ENCODE measurements around the gene RIIAD1.
"Not testable (repeated sequence)": the region's sequence is repeated elsewhere in the genome, so short reads cannot be mapped to it uniquely, and the experiment has no call there.

RIIAD1 gene, protein sequence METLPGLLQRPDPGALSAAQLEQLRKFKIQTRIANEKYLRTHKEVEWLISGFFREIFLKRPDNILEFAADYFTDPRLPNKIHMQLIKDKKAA

DNA sequence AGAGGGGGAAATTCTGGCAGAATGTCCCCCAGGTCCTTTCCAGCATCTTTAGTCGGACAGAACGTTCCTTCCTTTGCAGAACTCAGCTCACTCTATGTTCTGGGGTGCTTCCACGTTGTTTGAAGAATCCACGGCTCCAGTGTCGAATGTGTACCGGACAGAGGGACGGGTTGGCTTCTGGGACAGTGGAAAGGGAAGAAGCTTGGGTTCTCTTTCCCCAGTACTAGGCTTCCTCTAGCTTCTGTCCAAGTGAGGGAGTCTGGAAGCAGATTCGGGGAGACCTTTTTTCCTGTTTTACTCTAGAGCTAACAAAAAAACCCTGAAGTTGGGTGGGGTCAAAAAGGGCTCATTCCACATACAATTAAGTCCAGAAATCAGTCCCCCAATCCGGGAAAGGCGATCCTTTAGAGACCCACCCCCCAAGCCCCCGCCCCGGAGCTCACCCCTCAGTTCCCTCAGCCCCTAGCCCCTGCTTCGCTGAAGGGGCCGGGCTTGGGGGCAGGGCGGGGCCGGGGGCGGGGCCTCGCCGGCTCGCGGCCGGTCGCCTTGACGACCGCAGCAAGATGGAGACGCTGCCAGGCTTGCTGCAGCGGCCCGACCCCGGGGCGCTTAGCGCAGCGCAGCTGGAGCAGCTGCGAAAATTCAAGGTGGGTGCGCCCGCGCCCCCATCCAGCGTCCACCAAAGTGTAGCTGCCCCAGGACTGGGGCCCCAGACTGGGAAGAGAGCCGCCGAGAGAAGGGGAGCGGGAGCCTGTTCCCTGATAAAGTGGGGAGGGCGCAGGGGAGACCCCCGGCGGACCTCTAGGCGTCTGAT lies at the start of gene RIIAD1:
Gene RIIAD1 (plus strand): TSS at position 549 of the 814 bp plus-strand sequence. CDS start 15 bp downstream, at position 564.
- peak in 2 of 3 experiments; percentile 13 to 18 for DNase-seq (ENCODE audit: low read depth in 3 of 3)

DNA sequence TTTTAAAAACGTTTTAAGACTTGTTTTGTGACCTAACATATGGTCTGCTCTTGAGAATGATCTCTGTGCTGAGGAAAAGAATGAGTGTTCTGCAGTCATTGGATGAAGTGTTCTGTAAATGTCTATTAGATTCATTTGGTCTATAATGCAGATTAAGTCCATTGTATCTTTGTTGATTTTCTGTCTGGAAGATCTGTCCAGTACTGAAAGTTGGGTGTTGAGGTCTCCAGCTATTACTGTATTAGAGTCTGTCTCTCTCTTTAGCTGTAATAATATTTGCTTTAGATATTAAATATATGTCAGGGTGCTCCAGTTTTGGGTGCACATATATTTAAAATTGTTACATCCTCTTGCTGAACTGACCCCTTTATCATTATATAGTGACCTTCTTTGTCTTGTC lies 47.9 kb upstream of the RIIAD1 start:
- no peak for DNase-seq (ENCODE audit: low read depth in 3 of 3)

DNA sequence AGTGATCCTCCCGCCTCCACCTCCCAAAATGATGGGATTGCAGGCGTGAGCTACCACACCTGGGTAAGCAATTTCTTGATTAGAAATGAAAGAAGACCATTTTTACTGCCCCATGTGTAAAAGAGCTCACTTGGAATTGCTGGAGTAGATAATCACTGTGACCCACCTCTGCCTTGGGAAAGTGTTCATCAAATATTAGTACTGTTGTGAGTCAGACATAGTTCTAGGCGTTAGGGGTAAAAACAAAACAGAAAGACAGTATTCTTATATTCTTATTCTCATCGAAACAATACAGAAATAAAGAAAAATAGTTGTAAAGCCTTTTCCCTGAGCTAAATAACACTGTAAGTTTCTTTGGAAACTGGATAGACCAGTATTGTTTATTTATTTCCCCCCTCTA lies 40.9 kb upstream of the RIIAD1 start:
- DNase-seq (ENCODE audit: low read depth in 3 of 3), result no peak

DNA sequence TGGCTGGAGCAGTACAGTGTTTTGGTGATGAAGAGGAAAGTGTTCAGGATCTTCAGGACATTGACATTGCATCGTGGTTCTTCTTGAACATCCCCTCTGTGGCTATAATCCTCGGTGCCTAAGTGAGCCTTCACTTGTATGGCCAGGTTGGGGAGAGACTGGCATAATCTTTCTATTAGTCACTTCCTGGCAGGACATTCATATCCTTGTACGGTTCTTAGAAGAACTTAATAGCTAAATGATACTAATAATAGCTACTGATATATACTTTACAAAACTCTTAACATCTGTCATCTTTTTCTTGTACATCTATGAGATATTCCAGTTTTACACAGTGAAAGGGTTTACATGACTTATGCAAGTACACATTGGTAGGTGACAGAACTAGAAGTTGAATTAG lies 40.5 kb upstream of the RIIAD1 start:
- no peak for DNase-seq (ENCODE audit: low read depth in 3 of 3)

DNA sequence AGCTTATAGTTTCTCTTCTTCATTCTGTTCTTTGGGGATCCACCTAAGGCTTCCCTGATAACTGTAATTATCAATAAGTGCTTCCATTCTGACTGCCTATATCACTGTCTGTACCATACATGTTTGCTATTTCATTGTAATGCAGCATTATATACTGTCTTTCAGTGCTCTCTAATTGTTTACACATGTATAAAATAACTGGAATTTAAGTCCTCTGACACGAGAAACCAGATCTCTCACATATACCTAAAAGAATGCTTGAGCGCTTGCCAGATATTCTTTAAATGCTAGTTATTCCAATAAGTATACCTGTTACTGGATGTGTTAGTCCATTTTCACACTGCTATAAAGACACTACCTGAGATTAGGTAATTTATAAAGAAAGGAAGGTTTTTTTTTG lies 39.4 kb upstream of the RIIAD1 start:
- no peak for DNase-seq (ENCODE audit: low read depth in 3 of 3)

DNA sequence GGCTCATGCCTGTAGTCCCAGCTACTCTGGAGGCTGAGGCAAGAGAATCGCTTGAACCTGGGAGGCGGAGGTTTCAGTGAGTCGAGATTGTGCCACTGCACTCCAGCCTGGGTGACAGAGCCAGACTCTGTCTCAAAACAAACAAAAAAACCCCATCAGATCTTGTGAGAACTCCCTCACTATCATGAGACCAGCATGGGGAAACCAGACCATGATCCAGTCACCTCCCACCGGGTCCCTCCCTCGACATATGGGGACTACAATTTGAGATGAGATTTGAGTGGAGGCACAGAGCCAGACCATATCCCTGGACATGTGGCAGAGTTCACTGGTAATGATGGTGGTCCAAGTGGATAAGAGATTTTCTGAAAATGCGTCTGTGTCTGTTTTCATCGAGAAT lies 38.4 kb upstream of the RIIAD1 start:
- DNase-seq (ENCODE audit: low read depth in 3 of 3), result not testable (repeated sequence)

DNA sequence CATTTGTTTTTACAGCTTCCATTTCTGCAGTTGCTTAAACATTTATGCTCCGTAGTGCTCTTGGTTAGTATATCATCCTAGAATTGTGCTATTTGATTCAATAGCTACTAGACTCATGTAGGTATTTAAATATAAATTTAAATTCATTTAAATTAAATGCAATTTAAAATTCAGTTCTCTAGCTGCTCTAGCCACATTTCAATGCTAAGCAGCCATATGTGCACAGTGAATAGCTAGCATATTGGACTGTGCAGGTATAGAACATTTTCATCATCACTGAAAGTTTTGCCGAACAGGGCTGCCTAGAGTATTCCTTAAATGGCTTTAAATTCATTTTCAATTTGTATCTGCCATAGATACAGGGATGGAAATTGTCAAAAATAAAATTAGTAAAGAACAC lies 37.2 kb upstream of the RIIAD1 start:
- no peak for DNase-seq (ENCODE audit: low read depth in 3 of 3)

DNA sequence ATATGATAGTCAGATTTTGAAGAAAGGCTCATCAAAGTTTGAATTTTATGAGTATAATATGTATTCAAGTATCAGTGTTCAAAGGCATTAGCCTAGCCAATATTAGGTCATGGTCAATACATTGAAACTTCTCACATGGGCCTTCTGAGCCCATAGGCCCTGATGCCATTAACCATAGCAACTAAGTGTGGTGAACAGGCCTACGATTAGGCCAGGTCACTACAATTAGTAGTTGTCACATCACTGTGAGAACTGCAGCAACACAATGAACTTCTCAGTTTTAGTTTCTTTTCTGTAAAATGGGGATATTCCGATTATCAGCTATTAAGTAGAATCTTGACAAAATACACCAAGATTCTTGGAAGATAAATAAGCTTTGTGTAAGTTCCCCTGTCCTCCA lies 34.8 kb upstream of the RIIAD1 start:
- DNase-seq (ENCODE audit: low read depth in 3 of 3), result no peak

DNA sequence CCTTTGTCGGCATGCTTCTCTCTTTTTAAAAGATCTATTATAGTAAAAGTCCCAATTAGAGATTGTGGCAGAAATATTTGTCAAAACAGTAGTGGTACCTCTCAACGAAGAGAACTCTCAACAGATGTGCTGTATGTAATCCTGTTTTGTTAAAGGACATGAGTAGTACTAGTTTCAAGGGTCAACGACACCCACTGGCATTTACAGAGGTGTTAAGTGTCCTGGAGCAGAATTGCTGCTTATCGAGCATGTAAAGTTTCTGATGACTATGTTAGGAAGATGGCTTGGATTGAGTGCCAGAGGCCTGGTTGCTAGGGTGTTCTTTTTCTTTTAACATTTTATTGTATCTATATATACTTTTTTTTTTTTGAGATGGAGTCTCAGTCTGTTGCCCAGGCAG lies 31.8 kb upstream of the RIIAD1 start:
- no peak for DNase-seq (ENCODE audit: low read depth in 3 of 3)

DNA sequence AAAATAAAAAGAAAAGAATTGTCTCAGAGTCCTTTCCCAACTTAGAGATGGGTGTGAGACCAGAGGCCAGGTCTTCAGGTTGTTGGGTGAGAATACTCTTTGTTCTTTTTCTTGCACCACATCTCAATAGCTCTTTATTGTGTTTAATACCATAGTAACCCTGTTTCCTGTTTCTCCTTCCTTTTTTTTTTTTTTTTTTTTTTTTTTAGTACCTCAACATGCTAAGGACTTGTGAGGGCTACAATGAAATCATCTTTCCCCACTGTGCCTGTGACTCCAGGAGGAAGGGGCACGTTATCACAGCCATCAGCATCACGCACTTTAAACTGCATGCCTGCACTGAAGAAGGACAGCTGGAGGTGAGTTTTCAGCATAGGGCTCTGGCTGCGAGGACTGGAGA lies 29.1 kb upstream of the RIIAD1 start:
- no peak for DNase-seq (ENCODE audit: low read depth in 3 of 3)

DNA sequence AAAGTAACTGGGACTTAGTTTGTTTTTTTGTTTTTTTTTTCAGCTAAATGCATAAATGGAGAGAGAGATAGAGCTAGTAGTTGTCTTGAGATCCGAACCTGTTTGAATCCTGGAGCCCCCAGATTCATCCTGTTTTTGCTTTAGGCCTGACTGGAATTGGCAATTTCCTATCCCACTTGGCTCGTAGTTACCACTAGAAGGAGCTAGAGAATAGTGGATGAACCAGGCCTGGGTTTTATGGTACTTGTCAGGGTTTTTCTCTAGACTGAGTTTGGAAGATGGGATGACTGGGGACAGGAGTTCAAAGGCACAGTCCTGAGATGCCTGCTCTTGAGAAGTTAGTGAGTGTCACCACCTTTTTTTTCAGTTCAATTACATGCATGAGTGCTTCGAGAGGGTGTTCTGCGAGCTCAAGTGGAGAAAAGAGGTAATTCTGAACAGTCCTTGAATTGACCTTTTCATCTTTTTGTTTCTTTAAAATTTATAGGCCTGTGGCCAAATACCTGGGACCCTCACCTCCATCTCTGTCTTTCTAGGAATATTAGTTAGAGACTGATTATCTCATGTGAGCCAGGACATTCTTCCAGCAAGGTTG lies 28.2 kb upstream of the RIIAD1 start:
- DNase-seq (ENCODE audit: low read depth in 3 of 3), result no peak

DNA sequence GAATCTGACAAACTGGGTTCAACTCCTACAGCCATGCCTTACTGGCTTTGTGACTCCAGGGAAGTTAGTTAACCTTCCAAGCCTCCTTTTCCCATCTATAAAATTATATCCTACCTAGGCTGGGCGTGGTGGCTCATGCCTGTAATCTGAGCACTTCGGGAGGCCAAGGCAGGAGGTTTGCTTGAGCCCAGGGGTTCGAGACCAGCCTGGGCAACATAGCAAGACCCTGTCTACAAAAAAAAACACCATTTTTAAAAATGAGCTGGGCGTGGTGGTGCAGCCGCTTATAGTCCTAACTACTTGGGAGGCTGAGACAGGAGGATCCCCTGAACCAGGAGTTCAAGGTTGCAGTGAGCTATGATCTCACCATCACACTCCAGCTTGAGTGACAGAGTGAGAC lies 19.8 kb upstream of the RIIAD1 start:
- no peak for DNase-seq (ENCODE audit: low read depth in 3 of 3)

DNA sequence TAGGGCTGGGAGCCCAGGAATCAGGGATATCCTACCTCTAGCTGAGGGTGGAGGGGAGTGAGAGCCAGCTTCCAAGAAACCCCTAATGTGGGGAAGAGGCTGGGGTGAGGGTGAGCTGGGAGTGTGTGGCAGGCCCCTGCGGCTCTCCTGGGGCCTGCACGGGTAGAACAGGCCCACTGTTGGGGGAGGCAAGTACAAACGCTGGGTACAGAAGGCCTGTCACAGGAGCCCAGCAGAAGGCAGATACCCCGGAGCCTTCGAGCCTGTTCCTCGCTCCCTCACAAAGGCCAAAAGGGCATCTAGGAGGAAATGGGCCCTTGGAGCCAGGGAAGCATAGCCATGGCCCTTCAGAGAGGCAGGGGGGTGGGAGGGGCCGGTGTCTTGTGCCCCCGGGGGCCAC lies 18.4 kb upstream of the RIIAD1 start:
- no peak for DNase-seq (ENCODE audit: low read depth in 3 of 3)

DNA sequence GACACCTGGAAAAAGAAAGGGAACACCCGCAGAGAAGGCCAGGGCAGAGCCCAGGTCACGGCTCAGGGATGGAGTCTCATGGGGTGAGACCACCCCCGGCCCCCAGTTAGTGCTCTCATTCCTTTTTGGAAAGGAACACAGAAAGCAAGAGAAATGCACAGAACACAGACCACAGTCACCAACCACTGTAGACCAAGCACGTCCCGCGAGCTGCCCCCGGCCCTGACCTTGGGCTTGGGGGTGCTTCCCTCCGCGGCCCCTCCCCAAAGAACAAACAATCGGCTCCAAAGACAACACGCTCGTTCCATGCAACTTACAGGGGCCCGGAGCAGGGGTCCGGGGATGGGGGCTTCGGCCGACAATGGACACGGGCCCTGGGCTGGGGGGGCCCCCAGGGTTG lies 17.5 kb upstream of the RIIAD1 start:
- no peak for DNase-seq (ENCODE audit: low read depth in 3 of 3)

DNA sequence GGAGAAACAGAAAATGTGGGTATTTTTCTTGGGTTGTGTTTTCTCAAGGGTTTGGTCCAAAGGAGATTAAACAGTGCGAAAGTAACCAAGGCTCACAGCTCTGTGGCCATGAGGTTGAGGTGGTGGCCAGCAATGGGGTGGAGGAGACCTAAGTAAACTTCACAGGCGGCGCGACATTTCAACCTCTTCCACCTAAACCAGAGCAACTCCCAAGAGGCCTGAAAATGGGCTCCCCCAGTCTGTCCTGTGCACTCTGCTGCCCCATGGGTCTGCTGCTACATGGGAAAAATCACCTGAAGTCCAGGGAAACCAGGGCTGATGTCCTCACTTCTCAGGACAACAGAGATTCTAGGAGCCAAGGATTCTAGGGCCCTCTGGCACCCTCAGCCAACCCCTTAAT lies 17.1 kb upstream of the RIIAD1 start:
- no peak for DNase-seq (ENCODE audit: low read depth in 3 of 3)

DNA sequence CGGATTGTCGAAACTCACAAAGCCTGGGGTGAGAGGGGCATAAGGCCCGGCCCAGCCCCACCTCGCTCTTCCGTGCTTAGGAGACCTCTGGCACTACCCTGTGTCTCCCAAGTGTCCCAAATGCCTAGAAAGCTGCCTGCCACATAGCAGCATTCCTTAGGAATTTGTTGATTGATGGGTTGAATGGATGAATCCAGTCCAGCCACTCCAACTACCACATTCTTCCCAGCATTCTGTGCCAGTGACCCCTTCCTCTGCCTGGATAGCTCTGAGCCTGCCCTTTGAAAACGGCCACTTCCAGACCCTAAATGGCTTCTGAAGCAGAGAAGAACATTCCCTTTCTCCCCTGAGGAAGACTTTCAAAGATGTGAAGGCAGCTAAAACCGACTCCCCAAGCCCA lies 16.2 kb upstream of the RIIAD1 start:
- no peak for DNase-seq (ENCODE audit: low read depth in 3 of 3)

DNA sequence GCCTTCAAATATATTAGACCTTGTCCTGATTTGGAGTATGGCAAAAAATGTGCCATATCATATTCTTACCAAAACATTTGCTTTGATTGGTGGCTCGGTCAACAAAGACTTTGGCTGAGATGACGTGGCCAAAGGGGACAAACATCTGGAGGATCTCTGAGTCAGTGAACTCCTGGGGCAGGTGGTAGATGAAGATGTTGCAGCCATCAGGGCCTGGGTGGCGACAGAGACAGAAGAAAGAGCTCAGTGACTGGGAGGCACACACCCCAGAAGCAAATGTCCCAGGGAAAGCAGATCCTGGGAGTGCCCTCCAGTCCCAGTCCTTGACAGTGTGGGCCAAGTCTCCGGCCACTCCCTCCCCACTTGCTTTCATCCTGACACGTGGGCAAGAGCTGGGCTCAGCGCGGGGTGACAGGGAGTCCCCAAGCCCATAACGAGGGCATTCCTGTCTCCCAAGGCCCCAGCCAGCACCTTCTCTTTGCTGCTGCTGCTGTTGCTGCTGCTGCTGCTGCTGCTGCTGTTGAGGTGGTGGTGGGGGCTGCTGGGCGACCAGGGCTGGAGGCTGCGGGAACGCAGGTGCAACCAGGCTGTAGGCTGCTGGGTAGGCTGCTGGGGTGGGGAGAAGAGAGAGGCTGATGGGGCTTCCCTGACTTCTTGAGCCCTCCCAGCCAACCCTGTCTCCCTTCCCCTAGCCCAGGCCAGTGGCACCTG lies 15.4 kb upstream of the RIIAD1 start:
- no peak for DNase-seq (ENCODE audit: low read depth in 3 of 3)

DNA sequence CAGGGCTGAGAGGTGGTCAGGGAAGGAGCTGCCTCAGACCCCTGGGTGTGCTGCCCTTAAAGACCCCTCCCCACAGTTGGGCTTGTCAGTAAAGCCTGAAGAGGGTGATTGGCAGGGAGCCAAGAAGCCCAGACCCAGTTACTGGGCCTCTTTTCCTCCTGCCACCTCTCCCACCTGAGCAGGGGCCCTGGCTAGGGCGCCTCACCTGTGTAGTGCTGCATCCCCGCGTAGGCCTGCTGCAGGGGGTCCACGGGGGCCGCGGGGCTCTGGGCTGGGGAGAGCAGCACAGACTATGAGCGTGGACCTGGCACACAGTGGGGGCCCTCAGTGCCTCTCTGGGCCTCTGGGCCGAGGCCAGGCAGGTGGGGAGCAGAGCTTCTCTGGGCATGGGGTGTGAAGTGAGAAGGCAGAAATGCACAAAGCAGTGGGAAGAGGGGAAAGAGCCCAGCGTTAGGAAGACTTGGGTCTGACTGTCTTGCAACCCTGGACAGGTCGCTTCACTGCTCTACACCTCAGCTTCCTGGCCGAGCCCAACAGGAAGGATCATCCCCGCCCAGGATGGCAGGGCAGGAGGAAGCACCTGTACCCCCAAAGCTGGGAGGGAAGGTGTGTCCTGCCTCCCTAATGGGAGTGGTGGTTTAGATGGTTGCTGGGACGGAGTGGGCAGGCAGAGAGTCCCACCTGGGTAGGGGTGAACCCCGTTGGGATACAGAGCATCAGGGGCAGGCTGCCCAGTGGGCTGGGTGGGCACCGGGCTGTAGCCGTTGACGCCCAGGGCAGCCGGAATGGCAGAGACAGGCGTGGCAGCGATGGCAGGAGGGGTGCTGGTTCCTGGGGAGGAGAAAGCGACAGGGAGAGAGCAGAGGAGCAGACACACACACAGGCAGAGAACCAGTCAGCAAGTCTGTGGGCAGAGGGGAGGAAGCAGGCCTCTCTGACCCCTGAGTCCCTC lies 14.6 kb upstream of the RIIAD1 start:
- no peak for DNase-seq (ENCODE audit: low read depth in 3 of 3)

DNA sequence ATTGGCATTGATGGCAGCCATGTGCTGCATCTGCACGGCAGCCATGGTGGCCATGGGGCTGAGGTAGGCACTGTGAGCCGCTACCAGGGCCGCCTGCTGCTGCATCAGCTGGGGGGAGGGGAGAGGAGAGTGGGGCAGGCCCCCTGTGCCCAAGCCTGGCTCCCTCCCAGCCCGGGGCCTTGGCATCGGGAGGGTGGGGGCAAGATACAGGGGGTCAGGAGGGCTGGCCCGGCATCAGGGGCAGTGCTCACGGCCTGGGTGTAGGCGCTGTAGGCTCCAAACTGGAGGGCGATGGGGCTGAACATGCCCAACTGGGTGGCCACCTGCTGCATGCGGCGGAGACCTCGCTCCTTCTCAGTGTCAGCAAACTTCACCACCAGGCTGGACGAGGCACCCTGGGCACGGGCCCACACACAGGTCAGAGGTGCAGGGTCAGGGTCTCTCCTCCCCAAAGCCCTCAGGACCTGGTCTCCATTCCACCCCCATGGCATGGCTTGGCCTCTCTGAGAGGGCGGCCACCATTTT lies 13.7 kb upstream of the RIIAD1 start:
- no peak for DNase-seq (ENCODE audit: low read depth in 3 of 3)

DNA sequence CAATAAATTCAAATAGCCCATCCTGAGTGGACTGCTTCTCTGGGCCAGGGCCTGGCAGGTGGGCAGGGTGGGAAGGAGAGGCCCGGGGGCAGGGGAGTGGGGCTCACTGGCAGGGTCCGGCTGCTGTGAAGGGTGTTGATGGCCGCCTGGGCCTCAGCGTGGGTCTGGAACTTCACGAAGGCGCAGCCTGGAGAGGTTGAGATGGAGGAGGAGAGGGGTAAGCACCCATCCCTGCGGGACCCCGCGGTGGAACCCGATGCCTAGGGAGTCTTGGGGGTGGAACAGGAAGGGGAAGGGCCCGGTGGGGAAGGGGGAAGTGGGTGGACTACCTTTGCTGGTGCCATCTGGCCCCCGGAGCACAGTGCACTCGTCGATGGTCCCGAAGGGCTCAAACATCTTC lies 12.4 kb upstream of the RIIAD1 start:
- DNase-seq (ENCODE audit: low read depth in 3 of 3), result no peak

DNA sequence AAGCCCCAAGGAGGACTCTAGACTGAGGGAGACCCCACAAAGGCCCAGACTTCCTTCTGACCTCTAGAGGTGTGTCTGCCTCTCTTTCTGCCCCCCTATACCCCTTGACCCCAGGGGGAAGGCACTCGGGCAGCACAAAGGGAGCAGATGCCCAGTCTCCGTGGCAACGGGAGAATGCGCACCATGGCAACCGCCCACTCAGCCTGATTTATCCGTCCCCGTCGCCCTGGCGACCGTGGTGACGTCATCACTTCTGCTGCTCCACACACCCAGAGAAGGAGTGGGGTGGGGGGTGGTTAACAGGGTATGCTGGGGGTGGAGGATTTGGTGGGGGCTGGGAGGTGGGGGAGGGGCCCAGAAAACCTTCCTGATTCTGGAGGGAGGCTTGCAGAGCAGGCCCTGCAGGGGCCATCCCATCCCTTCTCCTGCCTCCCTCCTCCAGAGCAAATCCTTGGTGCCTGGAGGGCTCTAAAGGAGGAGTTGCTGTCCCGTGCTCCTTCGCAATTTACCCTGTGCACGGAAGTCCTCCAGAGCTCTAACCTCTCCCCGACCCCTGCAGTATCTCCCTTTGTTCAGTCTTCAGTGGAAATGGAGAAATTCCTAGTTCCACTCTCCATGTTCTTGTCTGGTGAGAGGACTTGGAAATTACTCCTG lies 11.0 kb upstream of the RIIAD1 start:
- peak in 2 of 3 experiments; percentile 8 to 13 for DNase-seq (ENCODE audit: low read depth in 3 of 3)
